H1 (cell line): ENCODE measurements around the gene POLD1.

Experiments used
- BRCA1 ChIP-seq: IDR thresholded peaks from 2 replicates; pipeline ENCODE4 v1.6.1; 2012; ENCODE audit warnings: low read depth, low read length, improper control_type of control experiment
- CBX5 ChIP-seq: fragments of 300-800, 300-1000 bp; sonication (generic); IDR thresholded peaks from 2 replicates; pipeline ENCODE4 v1.7.1; 2016; ENCODE audit warnings: antibody characterized with exemption, low read length, low read depth
- EP300 ChIP-seq, 2 experiments: IDR thresholded peaks; 1 replicate in 1 of 2; 2 replicates in 1 of 2; pipeline ENCODE4 v1.6.1; 2011 to 2012; ENCODE audit warnings: low read depth in 2 of 2, low read length in 2 of 2, mild to moderate bottlenecking in 2 of 2, borderline replicate concordance in 1 of 2, inconsistent platforms in 1 of 2, moderate library complexity in 1 of 2
- GABPA ChIP-seq: IDR thresholded peaks from 2 replicates; pipeline ENCODE4 v1.6.1; 2011; ENCODE audit warnings: mild to moderate bottlenecking, low read length, moderate library complexity, borderline replicate concordance; ENCODE audit not compliant: insufficient read depth
- NANOG ChIP-seq: IDR thresholded peaks from 2 replicates; pipeline ENCODE4 v1.6.1; 2011; ENCODE audit warnings: low read length, low read depth, mild to moderate bottlenecking, inconsistent platforms; ENCODE audit not compliant: insufficient read depth, poor library complexity, severe bottlenecking
- PHF8 ChIP-seq: fragments of 200-600 bp; sonication (generic); conservative IDR thresholded peaks from 2 replicates; pipeline ENCODE4 v1.7.1; 2012; ENCODE audit warnings: low read depth, mild to moderate bottlenecking, inconsistent platforms, low read length, moderate library complexity
- POLR2AphosphoS5 ChIP-seq: IDR thresholded peaks from 2 replicates; pipeline ENCODE4 v1.6.1; 2011; ENCODE audit warnings: low read depth, low read length
- RFX5 ChIP-seq: IDR thresholded peaks from 2 replicates; pipeline ENCODE4 v1.6.1; 2011; ENCODE audit warnings: low read depth, low read length, improper control_type of control experiment, borderline replicate concordance
- SRF ChIP-seq: IDR thresholded peaks from 2 replicates; pipeline ENCODE4 v1.6.1; 2011; ENCODE audit warnings: mild to moderate bottlenecking, low read depth, low read length, moderate library complexity
- TEAD4 ChIP-seq: IDR thresholded peaks from 2 replicates; pipeline ENCODE4 v1.6.1; 2012; ENCODE audit warnings: low read depth, low read length, inconsistent platforms, mixed read lengths
- TF ChIP-seq, protein P1 (sequence below), 3 experiments: IDR thresholded peaks; 1 replicate in 2 of 3; 2 replicates in 1 of 3; pipeline versions ENCODE4 v1.5.1 to v1.6.1; 2011; ENCODE audit warnings: low read length in 3 of 3, mild to moderate bottlenecking in 3 of 3, inconsistent platforms in 2 of 3, low read depth in 1 of 3, moderate library complexity in 1 of 3; ENCODE audit not compliant: insufficient read depth in 1 of 3; ENCODE audit errors: control extremely low read depth in 1 of 3
- TF ChIP-seq, protein P2 (sequence below): IDR thresholded peaks from 2 replicates; pipeline ENCODE4 v1.6.1; 2012; ENCODE audit warnings: low read length, inconsistent platforms
- TF ChIP-seq, protein P3 (sequence below): IDR thresholded peaks from 2 replicates; pipeline ENCODE4 v1.6.1; 2012; ENCODE audit warnings: inconsistent platforms

DNA sequence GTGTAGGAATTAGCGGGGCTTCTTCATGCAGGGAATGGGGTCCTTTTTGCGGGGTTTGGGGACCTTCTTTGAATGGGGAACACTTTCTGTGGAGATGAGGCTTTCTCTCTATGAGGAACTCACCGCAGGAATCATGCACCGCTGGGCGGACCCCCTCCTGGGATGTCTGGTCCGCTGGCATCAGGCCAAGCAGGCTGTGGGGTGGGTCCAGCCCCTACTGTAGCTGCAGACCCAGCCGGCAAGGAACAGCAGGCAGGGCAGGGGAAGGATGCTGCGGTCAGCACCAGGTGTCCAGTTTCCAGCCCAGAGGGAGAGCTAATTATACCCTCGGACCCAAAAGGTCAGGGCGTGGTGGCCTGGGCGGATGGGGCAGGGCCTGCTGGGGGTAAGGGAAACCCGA lies 50.4 kb downstream of the POLD1 start:
- TF ChIP-seq, protein P1, sequence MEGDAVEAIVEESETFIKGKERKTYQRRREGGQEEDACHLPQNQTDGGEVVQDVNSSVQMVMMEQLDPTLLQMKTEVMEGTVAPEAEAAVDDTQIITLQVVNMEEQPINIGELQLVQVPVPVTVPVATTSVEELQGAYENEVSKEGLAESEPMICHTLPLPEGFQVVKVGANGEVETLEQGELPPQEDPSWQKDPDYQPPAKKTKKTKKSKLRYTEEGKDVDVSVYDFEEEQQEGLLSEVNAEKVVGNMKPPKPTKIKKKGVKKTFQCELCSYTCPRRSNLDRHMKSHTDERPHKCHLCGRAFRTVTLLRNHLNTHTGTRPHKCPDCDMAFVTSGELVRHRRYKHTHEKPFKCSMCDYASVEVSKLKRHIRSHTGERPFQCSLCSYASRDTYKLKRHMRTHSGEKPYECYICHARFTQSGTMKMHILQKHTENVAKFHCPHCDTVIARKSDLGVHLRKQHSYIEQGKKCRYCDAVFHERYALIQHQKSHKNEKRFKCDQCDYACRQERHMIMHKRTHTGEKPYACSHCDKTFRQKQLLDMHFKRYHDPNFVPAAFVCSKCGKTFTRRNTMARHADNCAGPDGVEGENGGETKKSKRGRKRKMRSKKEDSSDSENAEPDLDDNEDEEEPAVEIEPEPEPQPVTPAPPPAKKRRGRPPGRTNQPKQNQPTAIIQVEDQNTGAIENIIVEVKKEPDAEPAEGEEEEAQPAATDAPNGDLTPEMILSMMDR (IDR thresholded peaks at IDR 0.05; ENCODE audit: control extremely low read depth in 1 of 3, insufficient read depth in 1 of 3, low read depth in 1 of 3, low read length in 3 of 3) = no peak
- TF ChIP-seq, protein P2, sequence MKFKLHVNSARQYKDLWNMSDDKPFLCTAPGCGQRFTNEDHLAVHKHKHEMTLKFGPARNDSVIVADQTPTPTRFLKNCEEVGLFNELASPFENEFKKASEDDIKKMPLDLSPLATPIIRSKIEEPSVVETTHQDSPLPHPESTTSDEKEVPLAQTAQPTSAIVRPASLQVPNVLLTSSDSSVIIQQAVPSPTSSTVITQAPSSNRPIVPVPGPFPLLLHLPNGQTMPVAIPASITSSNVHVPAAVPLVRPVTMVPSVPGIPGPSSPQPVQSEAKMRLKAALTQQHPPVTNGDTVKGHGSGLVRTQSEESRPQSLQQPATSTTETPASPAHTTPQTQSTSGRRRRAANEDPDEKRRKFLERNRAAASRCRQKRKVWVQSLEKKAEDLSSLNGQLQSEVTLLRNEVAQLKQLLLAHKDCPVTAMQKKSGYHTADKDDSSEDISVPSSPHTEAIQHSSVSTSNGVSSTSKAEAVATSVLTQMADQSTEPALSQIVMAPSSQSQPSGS = no peak
- TF ChIP-seq SRF = no peak
- TF ChIP-seq PHF8 = no peak
- TF ChIP-seq NANOG = no peak
- TF ChIP-seq GABPA = no peak
- TF ChIP-seq, protein P3, sequence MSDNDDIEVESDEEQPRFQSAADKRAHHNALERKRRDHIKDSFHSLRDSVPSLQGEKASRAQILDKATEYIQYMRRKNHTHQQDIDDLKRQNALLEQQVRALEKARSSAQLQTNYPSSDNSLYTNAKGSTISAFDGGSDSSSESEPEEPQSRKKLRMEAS = no peak
- TF ChIP-seq EP300 (IDR thresholded peaks at IDR 0.05; ENCODE audit: borderline replicate concordance in 1 of 2, low read depth in 2 of 2, low read length in 2 of 2) = no peak
- TF ChIP-seq TEAD4 = no peak
- no peak for TF ChIP-seq POLR2AphosphoS5
- no peak for TF ChIP-seq CBX5
- TF ChIP-seq BRCA1 = no peak
- no peak for TF ChIP-seq RFX5
